Measurements from ENCODE around the gene PFKM.
A peak's percentile ranks its signal among the peaks of the same experiment; 100 is the strongest.
"Not testable (repeated sequence)": the region's sequence is repeated elsewhere in the genome, so short reads cannot be mapped to it uniquely, and the experiment has no call there.

Gene PFKM

DNA sequence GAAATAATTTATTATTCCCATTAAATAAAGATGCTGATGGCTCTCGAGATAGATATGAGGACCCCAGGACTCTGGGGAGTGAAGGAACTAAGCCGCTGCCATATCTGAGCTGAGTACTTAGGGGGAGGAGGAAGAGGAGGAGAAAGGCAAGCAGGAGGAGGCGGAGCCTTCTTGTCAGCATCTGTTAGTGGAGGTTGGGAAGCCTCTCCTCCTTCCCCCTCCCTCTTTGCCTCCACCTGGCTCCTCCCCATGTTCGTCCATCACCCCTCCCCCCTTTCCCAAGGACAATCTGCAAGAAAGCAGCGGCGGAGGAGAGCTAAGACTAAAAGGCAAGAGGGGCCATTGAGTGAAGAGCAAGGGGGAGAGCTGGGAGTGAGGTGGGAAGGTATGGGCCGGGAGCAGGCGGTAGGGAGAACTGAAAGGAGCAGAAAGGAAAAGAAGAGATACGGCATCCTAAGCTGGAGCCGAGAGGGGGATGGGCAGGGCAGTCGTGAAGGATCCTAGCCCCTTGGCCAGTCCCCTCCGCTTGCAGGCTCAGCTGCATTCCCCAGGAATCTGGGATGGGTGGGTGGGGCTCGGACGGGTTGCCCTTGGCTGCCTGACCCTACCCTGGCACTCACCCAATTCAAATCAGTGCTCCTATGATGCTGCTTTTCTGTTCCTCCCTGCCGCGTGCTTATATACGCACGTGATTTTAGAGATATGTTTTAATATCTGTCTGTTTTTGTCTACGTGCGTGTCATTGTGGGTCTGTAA, at the start of gene PFKM:
Gene PFKM (plus strand): TSS at position 287 of the 756 bp plus-strand sequence. CDS start 3,411 bp downstream, outside the sequence.
- peak; percentile 50 to 87 for DNase-seq

DNA sequence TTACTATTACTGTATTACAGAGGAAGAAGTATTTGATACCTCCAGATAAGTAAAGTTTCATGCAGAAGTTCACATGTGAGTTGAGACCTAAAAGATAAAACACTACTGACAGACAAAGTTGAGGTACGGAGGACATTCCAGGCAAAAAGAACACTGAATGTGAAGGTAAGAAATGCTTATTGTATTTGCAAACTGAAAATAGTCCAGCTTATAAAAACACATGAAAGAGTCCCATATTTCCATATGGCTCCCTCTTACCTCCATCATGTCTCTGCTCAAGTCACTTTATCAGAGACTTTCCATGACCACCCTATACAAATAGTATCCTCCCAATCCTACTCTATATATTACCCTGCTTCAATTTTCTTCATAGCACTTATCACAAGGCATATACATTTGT, 49.1 kb upstream of the PFKM start:
- DNase-seq = no peak

DNA sequence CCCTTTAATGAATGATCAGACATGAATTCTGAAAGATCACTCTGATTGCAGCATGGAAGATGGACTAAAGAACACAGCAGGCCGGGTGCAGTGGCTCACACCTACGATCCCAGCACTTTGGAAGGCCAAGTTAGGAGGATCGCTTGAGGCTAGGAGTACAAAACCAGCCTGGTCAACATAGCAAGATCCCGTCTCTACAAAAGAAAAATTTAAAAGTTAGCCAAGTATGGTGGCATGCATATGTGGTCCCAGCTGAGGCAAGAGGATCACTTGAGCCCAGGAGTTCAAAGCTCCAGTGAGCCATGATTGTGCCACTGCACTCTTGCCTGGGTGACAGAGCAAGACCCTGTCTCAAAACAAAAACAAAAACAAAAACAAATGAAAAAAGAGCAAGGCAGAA, 48.4 kb upstream of the PFKM start:
- no peak for DNase-seq

DNA sequence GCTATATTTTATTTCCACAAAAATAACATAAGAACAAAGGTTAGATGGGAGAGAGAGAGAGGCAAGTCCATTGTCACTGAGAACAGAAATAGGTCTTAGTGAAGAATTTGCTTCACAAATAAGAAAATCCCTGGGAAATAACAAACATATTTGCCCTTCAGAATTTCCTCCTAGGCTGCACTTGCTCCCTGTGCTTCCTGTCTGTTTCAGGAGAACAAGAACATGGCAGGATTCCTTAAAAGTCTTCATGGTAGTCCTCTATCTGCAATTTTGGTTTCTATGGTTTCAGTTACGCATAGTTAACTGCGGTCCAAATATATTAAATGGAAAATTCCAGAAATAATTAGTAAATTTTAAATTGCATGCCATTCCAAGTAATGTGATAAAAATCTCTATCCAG, 47.4 kb upstream of the PFKM start:
- DNase-seq = no peak

DNA sequence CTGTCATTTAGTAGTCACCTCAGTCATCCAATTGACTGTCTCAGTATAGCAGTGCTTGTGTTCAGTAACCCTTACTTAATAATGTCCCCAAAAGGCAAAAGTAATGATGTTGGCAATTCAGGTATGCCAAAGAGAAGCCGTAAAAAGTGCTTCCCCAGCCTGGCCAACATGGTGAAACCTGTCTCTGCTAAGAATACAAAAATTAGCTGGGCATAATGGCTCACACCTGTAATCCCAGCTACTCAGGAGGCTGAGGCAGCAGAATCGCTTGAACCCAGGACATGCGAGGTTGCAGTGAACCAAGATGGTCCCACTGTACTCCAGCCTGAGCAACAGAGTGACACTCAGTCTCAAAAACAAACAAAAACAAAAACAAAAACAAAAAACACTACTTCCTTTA, 46.9 kb upstream of the PFKM start:
- no peak for DNase-seq

DNA sequence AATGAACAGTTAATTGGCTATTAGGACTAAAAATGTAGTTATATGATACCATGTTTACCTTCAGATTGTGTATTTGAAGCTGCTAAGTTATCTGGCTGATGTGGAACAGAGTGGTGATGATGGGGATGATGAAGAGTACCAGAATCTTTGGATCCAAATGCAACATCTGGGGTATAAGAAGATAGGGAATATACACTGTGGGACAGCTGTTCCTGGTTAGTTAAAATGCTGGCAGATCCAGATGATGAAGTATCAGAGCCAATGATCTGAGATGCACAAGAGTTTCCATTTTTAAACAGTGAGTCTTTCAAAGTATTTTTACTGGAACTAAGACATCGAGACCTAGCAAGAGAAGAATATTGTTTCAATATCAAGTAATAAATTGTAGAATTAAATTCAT, 44.9 kb upstream of the PFKM start:
- no peak for DNase-seq

DNA sequence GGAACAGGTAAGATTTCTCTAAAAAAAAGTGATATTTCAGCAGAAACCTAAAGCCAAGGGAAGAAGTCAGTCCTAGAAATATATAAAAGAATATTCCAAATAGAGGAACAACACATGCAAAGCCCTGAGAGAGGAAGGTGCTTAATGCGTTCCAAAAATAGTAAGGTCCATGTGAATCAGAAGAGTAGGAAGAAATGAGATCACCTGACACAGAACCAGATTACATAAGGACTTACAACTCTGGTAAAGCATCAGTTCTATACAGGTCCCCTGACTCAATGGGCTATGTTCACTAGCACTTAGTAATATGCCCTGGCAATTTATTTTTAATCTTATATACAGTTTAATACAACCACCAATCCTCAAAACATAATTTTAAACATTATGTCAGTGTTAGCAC, 43.3 kb upstream of the PFKM start:
- DNase-seq = no peak

DNA sequence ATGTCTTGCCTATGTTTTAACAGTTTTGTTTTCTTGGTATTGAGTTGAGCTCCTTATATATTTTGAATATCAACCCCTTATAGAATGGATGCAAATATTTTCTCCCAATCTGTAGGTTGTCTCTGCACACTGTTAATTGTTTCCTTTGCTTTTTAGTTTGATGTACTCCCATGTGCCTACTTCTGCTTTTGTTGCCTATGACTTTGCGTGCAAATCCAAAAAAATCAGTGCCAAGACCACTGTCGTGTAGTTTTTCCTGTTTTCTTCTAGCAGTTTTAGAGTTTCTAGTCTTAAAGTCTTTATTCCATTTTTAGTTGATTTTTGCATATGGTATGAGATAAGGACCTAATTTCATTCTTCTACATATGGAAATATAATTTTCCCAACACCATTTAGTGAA, 42.1 kb upstream of the PFKM start:
- no peak for DNase-seq

DNA sequence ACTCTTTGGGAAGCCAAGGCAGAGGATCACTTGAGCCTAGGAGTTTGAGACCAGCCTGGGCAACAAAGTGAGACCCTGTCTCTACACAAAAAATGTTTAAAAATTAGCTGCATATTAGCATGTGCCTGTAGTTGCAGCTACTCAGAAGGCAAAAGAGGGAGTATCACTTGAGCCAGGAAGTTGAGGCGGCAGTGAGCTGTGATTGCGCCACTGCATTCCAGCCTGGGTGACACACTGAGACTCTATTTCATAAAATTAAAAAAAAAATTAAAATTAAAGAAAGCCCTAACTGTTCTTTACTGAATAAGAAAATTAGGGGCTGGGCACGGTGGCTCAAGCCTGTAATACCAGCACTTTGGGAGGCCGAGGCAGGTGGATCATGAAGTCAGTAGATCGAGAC, 40.3 kb upstream of the PFKM start:
- DNase-seq = no peak

DNA sequence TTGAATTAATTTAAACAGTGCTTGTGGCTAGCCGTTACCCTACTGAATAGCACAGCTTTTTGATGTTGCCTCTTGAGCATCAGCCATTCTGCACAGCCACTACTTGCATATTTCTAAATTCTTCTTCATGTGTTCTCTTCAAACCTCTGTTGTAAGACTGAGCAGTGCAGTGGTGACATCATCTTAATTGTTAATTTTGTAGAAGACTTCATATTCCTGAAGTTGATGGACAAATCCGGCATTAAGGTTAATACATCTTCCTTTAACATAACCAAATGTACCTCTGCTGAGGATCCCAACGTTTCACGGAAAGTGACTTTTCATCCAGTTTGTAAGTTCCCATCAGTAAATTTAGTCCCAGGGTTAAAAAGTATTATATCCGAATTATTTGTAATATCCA, 38.9 kb upstream of the PFKM start:
- DNase-seq = no peak

DNA sequence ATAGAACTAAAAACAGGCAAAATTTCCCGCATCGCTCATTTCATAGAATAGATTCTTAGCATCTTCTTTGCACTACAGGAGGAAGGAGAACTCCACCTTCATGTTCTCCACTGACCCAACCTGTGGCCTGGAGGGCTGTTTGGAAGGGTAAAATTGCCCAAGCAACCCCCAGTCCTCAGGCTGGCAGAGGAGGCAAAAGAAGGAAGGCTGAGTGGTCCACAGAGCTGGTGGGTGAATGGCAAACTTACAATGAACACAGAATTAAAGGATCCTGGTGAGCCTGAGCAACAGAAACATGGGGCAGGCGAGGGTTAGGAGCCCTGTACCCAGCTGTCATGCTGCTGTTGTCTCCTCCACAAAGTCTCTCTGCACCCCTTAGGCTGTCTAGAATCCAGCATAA, 38.3 kb upstream of the PFKM start:
- DNase-seq = no peak

DNA sequence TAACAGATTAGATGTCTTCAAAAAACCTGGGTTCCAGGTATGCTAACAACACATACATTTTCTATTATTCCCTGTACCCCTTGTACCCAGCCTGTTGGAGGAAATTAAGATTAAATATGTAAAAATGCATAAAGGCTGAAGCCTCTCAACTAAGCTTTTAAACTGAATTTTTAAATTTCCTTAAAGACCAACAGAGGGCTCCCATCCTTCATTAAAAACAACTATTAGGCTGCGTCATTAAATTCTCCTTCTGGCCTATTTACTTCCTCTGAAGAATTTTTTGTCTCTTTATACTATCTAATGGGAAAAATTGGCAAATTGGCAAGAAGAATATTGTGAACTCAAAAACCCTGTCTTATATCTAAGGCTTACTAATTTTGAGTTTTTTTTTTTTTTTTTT, 35.1 kb upstream of the PFKM start:
- no peak for DNase-seq

DNA sequence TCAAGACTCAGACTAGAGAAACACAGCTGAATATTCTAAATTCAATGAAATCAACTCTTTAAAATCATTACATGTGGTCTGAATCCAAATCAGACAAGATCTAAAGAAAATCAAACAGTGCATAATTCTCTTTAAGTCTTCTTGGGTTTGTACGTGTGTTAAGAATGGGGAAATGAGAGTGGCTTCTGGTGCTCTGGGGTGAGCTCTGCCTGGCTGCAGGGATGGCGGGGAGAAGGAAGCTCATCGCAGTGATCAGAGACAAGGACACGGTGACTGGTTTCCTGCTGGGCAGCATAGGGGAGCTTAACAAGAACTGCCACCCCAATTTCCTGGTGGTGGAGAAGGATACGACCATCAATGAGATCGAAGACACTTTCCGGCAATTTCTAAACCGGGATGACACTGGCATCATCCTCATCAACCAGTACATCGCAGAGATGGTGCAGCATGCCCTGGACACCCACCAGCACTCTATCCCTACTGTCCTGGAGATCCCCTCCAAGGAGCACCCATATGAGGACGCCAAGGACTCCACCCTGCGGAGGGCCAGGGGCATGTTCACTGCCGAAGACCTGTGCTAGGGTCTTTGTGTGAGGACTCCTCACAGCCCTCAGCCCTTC, 34.2 kb upstream of the PFKM start:
- no peak for DNase-seq

DNA sequence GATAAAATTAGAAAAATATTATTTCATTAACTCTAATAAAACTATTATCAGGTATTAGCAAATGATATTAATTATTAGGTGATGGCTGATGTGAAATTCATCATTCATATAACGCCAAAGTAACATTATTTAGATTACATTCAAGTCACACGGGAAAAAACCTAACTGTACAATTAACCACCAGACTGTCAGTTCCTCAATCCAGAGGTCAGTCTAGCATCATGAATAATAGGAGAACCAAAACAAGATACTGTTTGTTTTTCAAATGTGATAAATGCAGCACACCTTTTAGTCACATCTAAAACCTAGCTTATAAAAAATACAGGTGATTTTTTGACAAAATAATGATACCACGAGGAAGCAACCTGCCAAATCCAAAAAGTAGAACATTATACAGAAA, 32.8 kb upstream of the PFKM start:
- DNase-seq = no peak

DNA sequence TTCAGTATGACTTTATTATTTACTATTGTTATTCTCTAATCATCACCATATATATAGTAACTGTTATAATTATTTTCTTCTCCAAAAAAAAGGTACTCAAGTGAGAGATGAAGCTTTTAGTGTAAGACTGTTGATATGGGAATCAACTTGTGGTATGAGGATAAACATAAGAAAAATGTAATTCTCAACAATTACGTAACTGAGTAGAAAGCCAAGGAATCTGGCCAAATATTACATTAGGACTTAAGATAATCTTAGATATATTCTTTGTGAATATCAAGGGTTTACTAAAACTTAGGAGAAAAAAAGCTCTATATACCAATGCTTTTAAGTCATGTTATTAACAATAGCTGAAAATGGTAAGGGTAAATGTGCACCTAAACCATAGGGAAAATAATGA, 26.6 kb upstream of the PFKM start:
- DNase-seq = no peak

DNA sequence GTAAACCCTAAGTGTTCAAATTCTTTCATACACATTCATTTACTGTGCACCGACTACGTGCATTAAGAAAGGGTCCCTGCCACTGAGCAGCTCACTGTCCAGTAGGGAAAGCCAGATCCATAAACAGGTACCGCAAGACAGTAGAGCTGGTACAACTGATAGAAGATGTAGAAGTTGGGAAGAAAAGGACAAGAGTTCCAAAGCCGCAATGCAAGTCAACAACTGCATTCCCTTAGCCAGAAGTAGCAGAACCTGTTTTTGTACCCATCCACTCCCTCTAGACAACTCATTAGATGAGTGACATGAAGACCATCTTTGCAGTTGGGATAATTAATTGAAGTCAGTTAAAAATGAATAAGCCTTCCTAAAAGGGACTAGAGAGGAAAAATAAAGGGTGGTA, 14.6 kb upstream of the PFKM start:
- DNase-seq = no peak

DNA sequence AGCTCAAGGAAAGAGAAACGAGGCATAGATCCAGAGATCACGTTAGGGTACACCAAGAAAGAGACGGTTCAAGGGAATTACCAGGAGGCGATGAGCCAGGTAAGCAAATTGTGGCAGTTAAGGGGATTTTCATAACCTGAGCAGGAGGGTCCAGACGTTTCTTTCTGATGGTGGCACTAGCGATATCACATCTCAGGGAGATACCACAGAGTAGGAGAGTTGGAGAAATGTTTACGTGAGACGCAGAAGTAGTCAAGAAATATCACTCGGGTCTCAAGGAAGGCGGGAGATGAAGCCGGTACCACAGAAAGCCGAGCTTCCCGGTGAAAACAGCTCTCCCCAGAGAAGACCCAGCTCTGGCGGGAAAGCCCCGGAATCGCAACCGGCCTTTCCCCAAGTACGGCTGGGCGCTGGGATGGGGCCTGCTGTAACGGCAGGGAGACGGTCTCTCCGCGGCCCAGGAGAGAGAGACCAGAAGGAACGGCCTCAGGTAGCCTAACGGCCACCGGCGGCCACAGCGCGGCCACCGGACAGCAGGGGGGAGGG, 13.8 kb upstream of the PFKM start:
- DNase-seq = no peak

DNA sequence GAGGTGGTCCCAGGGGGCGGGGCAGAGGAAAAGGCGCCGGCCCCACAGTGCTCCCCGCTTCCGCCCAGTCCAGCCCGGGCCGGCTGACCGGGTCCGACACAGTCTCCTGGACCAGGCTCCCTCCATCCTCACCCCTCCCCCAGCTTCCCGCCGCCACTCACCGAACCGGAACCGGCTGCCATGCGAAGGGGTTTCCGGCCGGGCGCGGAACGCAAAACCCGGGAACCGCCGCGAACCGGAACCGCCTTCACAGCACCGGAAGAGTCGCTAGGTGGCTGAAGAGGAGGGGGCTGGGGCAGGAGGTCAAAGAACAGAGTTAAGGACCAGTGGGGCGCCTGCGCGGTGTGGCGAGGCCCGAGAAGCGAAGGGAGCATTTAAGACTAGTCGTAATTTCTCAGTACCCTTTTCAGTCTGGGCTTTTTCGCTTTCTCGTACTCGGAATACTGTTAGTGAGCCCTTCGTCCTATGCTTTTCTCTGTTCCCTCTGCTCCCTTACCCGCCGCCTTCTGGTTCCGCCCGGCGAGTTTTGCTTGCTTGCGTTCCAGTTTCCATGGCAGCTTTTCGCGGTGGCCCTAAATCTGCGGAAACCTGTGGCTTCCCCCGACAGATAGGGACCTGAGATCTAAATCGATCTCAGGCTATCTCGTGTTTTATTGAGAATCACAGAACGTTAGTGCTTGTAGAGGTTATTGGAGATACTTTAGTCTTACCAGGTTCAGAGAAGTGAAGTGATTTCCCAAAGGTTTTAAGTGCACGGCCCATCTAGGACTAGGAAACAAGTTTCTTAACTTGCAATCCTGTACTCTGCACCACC, 13.1 kb upstream of the PFKM start, which contains the start of gene SENP1:
Gene SENP1 (minus strand): TSS at position 213 of the 814 bp plus-strand sequence. CDS start 4,607 bp downstream, outside the sequence.
- DNase-seq = peak; percentile 83 to 87

DNA sequence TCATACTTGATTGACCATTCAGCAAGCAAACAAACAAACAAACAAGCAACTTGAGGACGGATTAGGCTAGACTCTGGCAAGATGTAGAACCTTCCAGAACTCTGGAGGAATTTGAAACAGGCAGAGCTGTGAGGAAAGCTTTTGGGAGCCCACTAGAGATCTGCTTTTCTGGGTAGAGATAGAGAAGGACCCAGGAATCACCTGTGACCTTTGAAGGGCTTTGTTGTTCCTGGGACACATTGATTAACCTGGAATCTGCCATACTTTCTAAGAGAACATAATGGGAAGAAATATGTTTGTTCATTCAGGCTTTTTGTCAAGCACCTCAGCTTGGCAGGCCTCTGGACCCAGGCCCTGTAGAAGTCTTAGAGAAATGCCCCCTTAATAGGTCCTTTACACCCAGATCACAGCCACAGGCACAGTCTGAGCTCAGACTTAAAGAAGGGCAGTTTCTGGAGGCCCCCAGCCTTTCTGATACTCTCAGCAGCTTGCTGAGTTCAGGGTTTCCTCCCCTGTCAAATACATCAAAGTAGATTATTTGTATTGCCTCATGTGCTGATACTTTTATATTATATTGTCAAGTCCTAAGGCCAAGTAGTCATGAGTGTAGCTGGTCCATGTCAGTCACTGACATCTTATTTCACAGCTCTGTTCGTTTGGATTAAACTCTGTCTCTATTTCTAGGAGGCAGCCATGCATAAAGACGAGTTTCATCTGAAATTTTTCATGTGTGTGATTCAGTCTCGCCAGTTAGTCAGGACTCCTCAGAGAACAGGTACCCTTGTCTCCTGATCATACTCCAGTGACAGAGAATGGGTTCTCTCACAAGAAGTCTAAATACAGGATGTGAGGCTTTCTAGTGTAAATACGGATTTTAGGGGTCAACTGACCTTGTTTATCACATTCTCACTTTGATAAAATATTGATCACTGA, 12.2 kb upstream of the PFKM start:
- no peak for DNase-seq

DNA sequence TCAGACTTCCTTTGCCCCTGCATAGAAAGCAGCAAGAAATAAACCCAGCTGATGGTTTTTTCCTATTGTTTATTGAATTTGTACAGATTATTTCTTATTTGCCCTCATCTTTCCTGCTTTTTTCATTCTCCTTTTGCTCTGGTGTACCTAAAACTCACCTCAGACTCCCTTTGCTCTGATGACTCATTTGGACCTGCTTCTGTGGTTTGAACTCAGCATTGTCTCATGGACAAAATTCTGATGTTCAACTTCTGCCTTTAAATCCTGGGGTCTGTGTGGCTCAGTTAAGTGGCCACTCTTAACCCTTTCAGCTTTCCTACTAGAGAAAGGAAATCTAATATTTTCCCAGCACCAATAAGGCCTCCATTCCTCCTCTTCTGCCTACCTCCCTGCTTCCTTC, 9.7 kb upstream of the PFKM start:
- DNase-seq = no peak

DNA sequence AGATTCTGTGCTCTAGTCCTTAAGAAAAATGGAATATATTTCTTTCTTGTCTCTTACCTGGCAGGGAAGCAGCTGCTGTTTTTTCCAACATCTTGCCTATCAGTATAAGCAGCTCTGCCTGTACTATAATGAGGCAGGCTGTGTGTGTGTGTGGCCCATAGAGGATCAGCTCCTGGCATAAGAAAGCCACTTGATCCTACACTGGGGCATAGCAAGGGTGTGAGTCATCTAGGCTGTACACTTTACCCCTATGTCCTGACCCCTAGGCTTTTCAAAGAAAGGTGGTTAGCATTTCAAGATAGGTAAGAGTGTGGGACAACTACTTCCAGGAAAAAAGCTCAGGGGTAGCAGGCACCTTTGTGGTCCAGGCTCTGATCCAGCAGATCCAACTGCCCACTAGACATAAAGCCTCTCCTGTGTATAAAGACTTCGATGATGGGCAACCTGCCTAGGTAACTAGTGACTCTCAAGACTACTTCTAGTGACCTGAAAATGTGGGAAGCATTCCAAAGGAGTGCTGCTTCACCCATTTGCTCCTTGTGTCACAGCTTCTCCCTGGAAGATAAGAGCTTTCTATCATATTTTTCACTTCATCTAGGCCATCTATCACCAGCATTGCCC, 8.4 kb upstream of the PFKM start:
- no peak for DNase-seq

DNA sequence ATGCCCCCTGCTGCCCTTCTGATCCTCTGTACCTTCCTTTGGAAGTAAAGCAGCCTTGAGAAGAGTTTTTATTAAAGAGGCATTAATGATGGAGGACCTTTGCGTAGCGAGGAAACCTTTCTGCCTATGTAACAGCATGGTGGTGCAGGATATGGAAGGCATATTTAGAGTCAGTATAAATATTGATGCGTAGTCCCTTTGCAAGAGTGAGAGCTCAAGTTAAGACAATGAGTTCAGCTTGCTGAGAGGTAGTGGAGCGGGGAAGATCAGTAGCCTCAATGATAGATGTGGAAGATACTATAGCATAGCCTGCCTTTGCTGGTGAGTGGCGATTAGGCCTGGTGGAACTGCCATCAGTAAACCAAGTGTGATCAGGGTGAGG, 7.9 kb upstream of the PFKM start:
- DNase-seq = not testable (repeated sequence)
